Stimulated activated CD8-positive, alpha-beta memory T cell treated with anti-CD3 and anti-CD28 coated beads, Interleukin-12 subunit alpha, Interleukin-12 subunit beta, amount 100 ng/mL, for 24 hours (primary cell): ENCODE results near the gene KRT2.

ENCODE experiments used
- DNase-seq: peaks from one replicate; pipeline ENCODE4 v3.0.0-alpha.2; 2020; ENCODE audit errors: extremely low read depth

Gene KRT2

DNA sequence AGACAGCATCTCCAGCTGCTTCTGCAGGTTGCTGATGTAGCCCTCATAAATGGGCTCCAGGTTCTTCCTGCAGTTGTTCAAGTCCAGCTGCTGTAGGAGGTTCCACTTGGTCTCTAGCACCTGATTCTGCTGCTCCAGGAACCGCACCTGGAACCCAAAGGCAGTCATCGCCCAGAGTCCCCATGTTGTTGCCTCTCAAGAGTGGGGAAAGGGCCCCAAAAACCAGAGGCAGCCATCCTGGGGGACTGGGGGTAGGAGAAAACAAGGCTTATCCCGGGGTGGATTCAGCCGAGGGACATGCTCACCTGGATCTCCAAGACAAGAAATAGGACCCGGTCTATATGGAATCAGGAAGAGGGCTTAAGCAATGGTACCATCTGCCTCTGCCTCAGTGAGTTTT, 53.0 kb downstream of the KRT2 start:
- DNase-seq, result no peak
